Lower leg skin (tissue), 3 donors: ENCODE measurements around the gene PIP4P1.

Experiments used
- CTCF ChIP-seq, 3 donors: fragments of 450-650 bp; IDR thresholded peaks; one replicate each; pipeline ENCODE4 v1.5.1; 2016; ENCODE audit warnings: antibody characterized with exemption in 3 of 3, mild to moderate bottlenecking in 3 of 3, moderate library complexity in 2 of 3
- POLR2A ChIP-seq, 2 donors: fragments of 450-650 bp; IDR thresholded peaks; one replicate each; pipeline ENCODE4 v1.6.1; 2016 to 2017; ENCODE audit warnings: antibody characterized with exemption in 2 of 2, mild to moderate bottlenecking in 1 of 2, moderate library complexity in 1 of 2

GRCh38 chr14:20441461-20441860 is 19.8 kb downstream of the PIP4P1 start:
- TF ChIP-seq CTCF (IDR thresholded peaks at IDR 0.05) (no peak), POLR2A (IDR thresholded peaks at IDR 0.05) (no peak)
